CD4-positive, alpha-beta T cell treated with Interleukin-21 for 1 hour (primary cell): Measurements from ENCODE around the gene SLC30A10.
"Not testable (repeated sequence)": the region's sequence is repeated elsewhere in the genome, so short reads cannot be mapped to it uniquely, and the experiment has no call there.

ENCODE experiments used
- DNase-seq: peaks from one replicate; pipeline ENCODE4 v3.0.0-alpha.2; 2020

Gene SLC30A10

GRCh38 chr1:219927298-219927955, 930 bp downstream of the SLC30A10 start:
- no peak for DNase-seq

- no peak for DNase-seq
Observed at GRCh38 chr1:219926363-219926998, 1.9 kb downstream of the SLC30A10 start.

- DNase-seq = no peak
Observed at GRCh38 chr1:219924342-219924741, 4.0 kb downstream of the SLC30A10 start.

DNA sequence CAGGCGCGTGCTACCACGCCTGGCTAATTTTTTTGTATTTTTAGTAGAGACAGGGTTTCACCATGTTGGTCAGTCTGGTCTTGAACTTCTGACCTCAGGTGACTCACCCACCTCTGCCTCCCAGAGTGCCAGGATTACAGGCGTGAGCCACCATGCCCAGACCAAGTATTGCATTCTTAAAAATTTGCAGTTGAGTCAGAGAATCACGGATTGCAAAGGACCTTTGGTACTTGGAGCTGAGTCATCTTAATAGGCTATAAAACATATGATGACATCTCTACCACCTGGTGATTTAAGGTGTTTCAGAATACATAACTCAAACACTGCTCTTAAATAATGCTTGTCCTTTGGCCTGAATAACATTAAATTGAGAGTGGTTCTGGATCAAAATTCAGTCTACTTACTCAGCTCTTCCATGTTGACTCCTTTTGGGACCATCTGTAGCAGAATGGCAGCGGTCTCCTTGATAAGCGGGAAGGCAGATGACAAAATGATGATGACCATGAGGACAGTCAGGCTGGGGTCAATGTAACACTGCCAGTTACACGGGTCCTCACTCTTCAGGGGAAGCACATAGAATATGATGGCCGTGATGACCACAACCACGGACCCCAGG, 10.4 kb downstream of the SLC30A10 start:
- no peak for DNase-seq

DNA sequence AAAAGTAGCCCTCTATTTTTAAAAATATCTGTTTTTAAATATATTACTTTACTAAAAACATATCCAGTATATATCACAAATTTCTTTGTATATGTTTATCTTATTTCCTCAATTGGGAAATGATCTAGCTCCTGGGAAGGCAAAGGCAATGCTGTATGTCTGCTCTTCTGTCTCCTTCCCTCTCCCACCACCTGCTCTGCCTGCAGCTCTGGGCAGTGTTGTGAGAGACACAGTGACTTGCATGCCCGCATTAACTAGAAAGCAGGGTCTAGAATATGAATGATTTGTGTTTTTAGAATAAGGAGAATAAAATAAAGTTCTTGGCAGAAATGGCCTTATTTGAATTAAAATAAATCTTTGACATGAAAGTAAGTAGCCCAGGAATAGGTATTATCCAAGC, 11.1 kb downstream of the SLC30A10 start:
- no peak for DNase-seq

DNA sequence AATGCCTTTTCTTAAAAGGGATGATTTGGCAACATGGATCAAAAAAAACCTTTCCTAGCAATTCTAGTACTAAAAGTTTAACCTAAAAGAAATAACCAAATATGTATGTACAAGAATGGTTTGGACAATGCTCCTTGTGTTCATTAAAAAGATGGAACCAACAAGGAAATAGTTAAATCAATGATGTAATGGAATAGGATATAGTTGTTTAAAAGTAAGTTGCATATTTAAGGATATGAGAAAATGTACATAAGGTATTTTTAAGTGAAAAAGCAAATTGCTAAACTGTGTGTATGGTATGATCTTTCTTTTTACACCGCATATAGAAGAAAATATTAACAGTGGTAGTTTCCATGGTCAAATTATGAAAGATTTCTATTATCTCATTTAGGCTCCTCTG, 12.1 kb downstream of the SLC30A10 start:
- no peak for DNase-seq

- no peak for DNase-seq
Observed at GRCh38 chr1:219913005-219913770, 15.2 kb downstream of the SLC30A10 start.

DNA sequence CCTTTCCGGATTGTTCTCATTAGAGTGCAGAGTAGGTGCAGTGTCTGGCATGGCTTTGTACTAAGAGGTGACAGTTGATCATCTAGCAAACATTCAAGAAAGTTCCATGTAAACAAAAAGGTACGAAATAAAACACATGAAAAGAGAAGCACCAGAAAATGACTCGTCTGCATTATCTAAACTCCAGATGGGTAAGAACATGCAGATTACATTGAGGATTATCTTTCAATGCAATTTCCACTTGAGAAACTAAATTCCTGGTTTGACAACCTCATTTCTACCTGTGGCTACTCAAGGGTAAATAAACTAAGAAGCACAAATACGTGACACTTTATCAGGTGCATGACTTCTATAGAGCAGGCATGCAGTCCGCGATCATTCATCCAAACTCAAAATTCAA, 17.6 kb downstream of the SLC30A10 start:
- DNase-seq = no peak

- DNase-seq = no peak
Observed at GRCh38 chr1:219909476-219909875, 18.9 kb downstream of the SLC30A10 start.

DNA sequence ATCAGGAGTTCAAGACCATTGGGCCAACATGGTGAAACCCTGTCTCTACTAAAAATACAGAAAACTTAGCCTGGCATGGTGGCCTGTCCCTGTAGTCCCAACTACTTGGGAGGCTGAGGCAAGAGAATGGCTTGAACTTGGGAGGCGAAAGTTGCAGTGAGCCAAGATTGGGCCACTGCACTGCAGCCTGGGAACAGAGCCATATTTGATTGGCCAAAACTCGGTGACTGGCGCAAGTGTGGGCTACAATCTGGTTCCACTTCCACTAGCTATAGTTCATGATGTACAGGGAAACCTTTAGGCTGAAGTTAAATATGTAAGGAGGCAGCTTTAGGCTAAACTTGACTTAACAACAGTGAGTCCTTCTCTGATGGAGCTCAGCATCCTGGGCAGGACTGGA, 20.2 kb downstream of the SLC30A10 start:
- DNase-seq = no peak

DNA sequence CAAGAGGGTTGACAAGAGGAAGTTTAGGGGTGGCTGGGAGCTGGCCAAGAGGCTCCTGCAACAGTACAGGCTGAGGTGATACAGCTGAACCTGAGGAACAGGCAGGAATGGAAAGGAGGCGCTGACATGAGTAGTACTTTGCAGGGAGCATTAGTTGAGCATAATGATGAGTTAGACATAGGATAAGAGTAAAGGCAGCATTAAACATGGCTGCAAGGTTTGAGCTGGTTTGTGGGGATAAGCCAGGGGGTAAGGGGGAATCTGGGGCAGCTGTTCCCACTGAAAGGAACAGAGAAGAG, 20.6 kb downstream of the SLC30A10 start:
- no peak for DNase-seq

DNA sequence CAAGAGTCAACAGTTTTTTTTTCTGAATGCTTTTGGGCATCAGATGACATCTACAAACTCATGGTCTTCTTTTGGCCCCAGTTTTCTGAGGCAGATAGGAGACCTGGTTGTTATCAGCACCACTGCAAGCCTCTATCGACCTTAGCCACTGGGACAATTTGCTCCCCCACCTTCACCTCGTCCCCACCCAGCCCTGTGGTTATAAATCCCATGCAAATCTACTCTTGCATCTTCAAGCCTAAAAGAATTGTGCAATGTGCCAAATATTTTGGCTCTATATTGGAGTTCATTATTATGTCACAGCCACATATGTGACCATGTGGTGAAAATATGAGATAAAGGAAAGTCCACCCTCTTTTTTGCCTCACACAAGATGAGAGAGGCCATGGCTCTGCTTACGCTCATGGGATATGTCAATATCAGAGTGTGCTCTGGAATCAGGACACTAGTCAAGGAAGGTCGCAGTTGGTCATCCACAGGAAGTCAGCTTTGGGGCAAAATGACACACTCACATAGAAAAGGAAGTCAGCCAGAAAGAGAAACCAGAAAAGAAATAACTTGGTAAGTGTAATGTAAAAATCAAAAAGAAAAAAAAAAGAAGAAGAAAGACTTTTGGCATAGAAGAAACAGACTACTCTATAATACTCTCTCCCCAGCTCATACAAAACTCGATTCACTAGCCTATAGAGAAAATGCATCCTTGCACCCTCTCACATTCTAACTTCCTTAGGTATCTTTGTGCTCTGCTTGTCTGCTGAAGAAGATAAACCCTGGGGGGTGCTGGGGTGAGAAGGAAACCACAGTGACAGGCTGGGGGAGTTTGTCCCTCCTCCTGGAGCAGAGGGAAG, 21.2 kb downstream of the SLC30A10 start:
- DNase-seq = no peak

GRCh38 chr1:219906565-219906923, 21.8 kb downstream of the SLC30A10 start:
- DNase-seq = not testable (repeated sequence)

DNA sequence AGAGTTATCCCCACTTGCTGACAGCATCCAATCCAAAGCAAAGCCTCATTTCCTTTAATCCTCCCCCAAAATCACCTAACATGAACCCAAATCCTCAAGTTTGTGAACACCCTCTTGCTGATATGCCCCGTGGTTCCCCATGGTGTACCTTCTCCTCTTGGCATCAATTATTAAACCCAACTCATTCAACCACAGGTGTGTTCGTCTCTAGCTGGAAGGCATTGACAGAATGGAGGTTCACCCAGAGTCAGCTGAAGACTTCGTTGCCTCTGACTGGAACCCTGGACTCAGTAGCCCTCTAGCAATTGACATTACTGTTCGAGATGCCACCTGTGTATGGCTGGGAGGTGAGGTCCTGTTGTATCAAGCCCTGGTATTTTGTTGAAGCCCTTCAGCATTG, 22.8 kb downstream of the SLC30A10 start:
- DNase-seq = no peak

GRCh38 chr1:219904934-219905333, 23.4 kb downstream of the SLC30A10 start:
- no peak for DNase-seq

GRCh38 chr1:219903353-219903871, 24.9 kb downstream of the SLC30A10 start:
- DNase-seq = no peak

- DNase-seq = no peak
Observed at GRCh38 chr1:219902951-219903350, 25.4 kb downstream of the SLC30A10 start.

DNA sequence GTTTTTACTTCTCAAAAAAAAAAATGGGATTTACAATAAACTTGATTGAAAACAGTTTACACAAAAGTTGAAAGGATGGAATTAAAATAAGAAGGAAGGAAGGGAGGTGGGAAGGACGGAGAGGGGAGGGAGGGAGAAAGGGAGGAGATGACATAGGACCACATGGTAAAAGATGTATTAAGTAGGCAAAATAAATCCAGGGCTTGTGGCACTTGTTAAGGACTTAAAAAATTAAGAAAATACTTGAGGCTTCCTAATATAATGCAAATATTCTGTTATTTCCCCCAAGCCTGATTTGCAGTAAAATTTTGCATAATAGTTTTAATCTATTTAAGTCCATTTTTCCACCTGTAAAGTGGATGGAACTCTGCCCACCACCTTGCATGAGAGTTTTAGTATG, 27.5 kb downstream of the SLC30A10 start:
- DNase-seq = no peak

DNA sequence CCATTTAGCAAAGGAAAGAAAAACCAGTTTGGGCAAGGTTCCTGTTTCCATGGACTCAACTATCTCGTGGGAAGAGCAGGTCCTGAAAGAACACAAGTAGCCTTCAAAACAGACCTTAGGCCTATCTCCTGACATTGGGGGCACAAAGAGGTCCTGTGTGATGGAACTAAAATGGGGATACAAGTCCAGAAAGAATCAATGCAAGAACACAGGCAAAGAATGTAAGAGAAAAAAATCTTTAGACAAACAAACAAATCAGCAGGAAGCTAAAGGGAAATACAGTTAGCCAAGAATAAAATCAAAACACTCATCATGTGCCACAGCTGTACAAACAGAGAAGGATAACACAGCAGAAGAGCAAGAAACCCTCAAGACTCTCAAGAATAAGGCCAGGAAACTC, 28.2 kb downstream of the SLC30A10 start:
- DNase-seq = no peak

DNA sequence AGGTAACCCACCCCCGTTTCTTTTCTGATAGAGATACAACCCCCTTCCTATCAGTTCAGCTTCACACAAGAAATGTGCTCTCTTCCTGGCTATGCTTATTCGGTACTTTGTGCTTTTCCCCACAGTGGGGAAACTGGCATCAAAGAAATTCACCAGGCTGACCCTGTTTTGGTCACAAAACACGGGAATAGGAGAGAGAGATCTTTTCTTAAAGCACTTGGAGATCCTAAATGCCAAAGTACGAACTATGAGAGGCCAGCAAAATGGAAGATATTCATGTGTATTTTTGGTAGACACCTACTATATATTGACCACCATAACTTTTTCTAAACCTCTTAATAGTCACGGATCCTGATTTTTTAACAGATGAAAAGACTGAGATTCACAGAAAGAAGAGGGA, 30.0 kb downstream of the SLC30A10 start:
- DNase-seq = no peak

DNA sequence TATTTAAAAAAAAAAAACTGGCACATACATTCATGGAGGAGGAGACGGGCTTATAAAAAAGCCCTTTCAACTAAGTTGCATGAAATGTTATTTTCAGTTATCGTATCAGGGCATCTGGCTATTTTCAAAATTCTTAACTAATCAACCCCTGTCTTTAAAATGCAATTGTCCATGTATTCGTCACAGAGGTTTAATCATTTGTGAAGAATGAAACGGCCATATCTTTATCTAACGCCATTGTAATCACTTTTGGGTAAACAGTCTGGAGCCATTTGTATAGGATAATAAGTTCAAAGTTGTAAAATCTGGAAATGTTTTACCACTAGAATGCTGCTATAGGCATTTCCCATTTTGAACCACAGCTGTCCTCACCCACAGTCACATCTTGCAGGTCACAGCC, 30.4 kb downstream of the SLC30A10 start:
- no peak for DNase-seq

GRCh38 chr1:219892271-219892670, 36.1 kb downstream of the SLC30A10 start:
- not testable (repeated sequence) for DNase-seq

DNA sequence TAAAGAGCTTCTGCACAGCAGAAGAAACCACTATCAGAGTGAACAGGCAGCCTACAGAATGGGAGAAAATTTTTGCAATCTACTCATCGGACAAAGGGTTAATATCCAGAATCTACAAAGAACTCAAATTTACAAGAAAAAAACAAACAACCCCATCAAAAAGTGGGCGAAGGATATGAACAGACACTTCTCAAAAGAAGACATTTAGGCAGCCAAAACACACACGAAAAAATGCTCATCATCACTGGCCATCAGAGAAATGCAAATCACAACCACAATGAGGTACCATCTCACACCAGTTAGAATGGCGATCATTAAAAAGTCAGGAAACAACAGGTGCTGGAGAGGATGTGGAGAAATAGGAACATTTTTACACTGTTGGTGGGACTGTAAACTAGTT, 36.5 kb downstream of the SLC30A10 start:
- not testable (repeated sequence) for DNase-seq
